ENCODE data around the gene ACACA.

The ACACA gene

GRCh38 chr17:37123941-37124820, 282.5 kb downstream of the ACACA start:
- DNase-seq = no peak

GRCh38 chr17:37123386-37123785, 283.2 kb downstream of the ACACA start:
- no peak for DNase-seq

GRCh38 chr17:37121616-37122015, 285.0 kb downstream of the ACACA start:
- DNase-seq = no peak

- no peak for DNase-seq
These were observed 288.1 kb downstream of the ACACA start for GRCh38 chr17:37118366-37119137.

GRCh38 chr17:37117373-37118142, 289.1 kb downstream of the ACACA start:
- no peak for DNase-seq

- DNase-seq = no peak
These were observed 289.9 kb downstream of the ACACA start for GRCh38 chr17:37116671-37117185.

GRCh38 chr17:37111329-37111728, 295.3 kb downstream of the ACACA start:
- no peak for DNase-seq

- no peak for DNase-seq
These were observed 295.9 kb downstream of the ACACA start for GRCh38 chr17:37110746-37111145.

- DNase-seq = no peak
These were observed 296.6 kb downstream of the ACACA start for GRCh38 chr17:37109731-37110710.

GRCh38 chr17:37109106-37109505, 297.5 kb downstream of the ACACA start:
- DNase-seq = no peak

- DNase-seq = no peak
These were observed 299.1 kb downstream of the ACACA start for GRCh38 chr17:37107406-37108083.

GRCh38 chr17:37106049-37106448, 300.6 kb downstream of the ACACA start:
- no peak for DNase-seq

GRCh38 chr17:37103231-37103630, 303.4 kb downstream of the ACACA start:
- DNase-seq = no peak

GRCh38 chr17:37101306-37101705, 305.3 kb downstream of the ACACA start:
- DNase-seq = no peak

- no peak for DNase-seq
These were observed 306.4 kb downstream of the ACACA start for GRCh38 chr17:37100231-37100630.

GRCh38 chr17:37098910-37099664, 307.5 kb downstream of the ACACA start:
- DNase-seq = no peak

- DNase-seq = no peak
These were observed 308.5 kb downstream of the ACACA start for GRCh38 chr17:37098152-37098551.

GRCh38 chr17:37097154-37097553, 309.5 kb downstream of the ACACA start:
- DNase-seq = no peak

- no peak for DNase-seq
These were observed 310.6 kb downstream of the ACACA start for GRCh38 chr17:37096071-37096470.

GRCh38 chr17:37094391-37094790, 312.2 kb downstream of the ACACA start:
- DNase-seq = no peak

All from GOT3 (cell line).